Trophoblast cell (in vitro differentiated cells and primary cell): Measurements from ENCODE around the gene CLCN4.

Experiments
- DNase-seq, 2 donors: peaks; one replicate each; pipeline ENCODE4 v3.0.0-alpha.2; 2016
- H2AFZ ChIP-seq: 2 replicates; pipeline ENCODE4 v1.6.1; 2013; ENCODE audit warnings: low read length, moderate library complexity, mild to moderate bottlenecking; ENCODE audit not compliant: insufficient read depth, poor library complexity
- H2AK5ac ChIP-seq: 2 replicates; pipeline ENCODE4 v1.6.1; 2013; ENCODE audit warnings: mild to moderate bottlenecking, low read length
- H2BK120ac ChIP-seq: 2 replicates; pipeline ENCODE4 v1.6.1; 2013; ENCODE audit warnings: low read length, mild to moderate bottlenecking, moderate library complexity; ENCODE audit not compliant: insufficient read depth, poor library complexity
- H2BK12ac ChIP-seq: 2 replicates; pipeline ENCODE4 v1.6.1; 2013; ENCODE audit warnings: mild to moderate bottlenecking, low read length, moderate library complexity
- H2BK5ac ChIP-seq: 2 replicates; pipeline ENCODE4 v1.6.1; 2013; ENCODE audit warnings: low read length, low read depth, moderate library complexity, mild to moderate bottlenecking; ENCODE audit not compliant: poor library complexity
- H3K14ac ChIP-seq: 2 replicates; pipeline ENCODE4 v1.6.1; 2013; ENCODE audit warnings: mild to moderate bottlenecking, low read length
- H3K18ac ChIP-seq: 2 replicates; pipeline ENCODE4 v1.6.1; 2013; ENCODE audit warnings: mild to moderate bottlenecking, low read length
- H3K23ac ChIP-seq: 2 replicates; pipeline ENCODE4 v1.6.1; 2013; ENCODE audit warnings: low read length
- H3K27ac ChIP-seq: 2 replicates; pipeline ENCODE4 v1.5.1; 2013; ENCODE audit warnings: low read depth, mild to moderate bottlenecking, inconsistent platforms, low read length, moderate library complexity
- H3K27me3 ChIP-seq: 2 replicates; pipeline ENCODE4 v1.6.1; 2013; ENCODE audit warnings: inconsistent platforms, mild to moderate bottlenecking, low read length, moderate library complexity; ENCODE audit not compliant: insufficient read depth
- H3K36me3 ChIP-seq, 2 experiments: 1 replicate in 1 of 2; 2 replicates in 1 of 2; pipeline ENCODE4 v1.6.1; 2013; ENCODE audit warnings: low read length in 2 of 2, mild to moderate bottlenecking in 2 of 2, moderate library complexity in 1 of 2; ENCODE audit not compliant: insufficient read depth in 2 of 2, control insufficient read depth in 1 of 2
- H3K4ac ChIP-seq: 2 replicates; pipeline ENCODE4 v1.6.1; 2013; ENCODE audit warnings: low read depth, mild to moderate bottlenecking, low read length, moderate library complexity
- H3K4me1 ChIP-seq, 2 experiments: 1 replicate in 1 of 2; 2 replicates in 1 of 2; pipeline ENCODE4 v1.6.1; 2013; ENCODE audit warnings: low read length in 2 of 2, mild to moderate bottlenecking in 2 of 2, moderate library complexity in 1 of 2; ENCODE audit not compliant: insufficient read depth in 2 of 2, control insufficient read depth in 1 of 2
- H3K4me2 ChIP-seq: 2 replicates; pipeline ENCODE4 v1.6.1; 2013; ENCODE audit warnings: inconsistent platforms, mild to moderate bottlenecking, low read length, moderate library complexity
- H3K4me3 ChIP-seq: 2 replicates; pipeline ENCODE4 v1.5.1; 2013; ENCODE audit warnings: mild to moderate bottlenecking, low read depth, low read length, inconsistent platforms
- H3K79me1 ChIP-seq: one replicate; pipeline ENCODE4 v1.6.1; 2013; ENCODE audit warnings: low read length
- H3K79me2 ChIP-seq: 2 replicates; pipeline ENCODE4 v1.6.1; 2013; ENCODE audit warnings: low read length, mild to moderate bottlenecking; ENCODE audit not compliant: control insufficient read depth, insufficient read depth, poor library complexity
- H3K9ac ChIP-seq: 2 replicates; pipeline ENCODE4 v1.6.1; 2013; ENCODE audit warnings: mild to moderate bottlenecking, low read length
- H3K9me3 ChIP-seq: 2 replicates; pipeline ENCODE4 v1.6.1; 2013; ENCODE audit warnings: low read depth, mild to moderate bottlenecking, control low read depth, inconsistent platforms, low read length; ENCODE audit not compliant: insufficient read depth
- H4K12ac ChIP-seq: 2 replicates; pipeline ENCODE4 v1.6.1; 2013; ENCODE audit warnings: low read depth, mild to moderate bottlenecking, low read length, moderate library complexity
- H4K8ac ChIP-seq: 2 replicates; pipeline ENCODE4 v1.6.1; 2013; ENCODE audit warnings: low read depth, mild to moderate bottlenecking, low read length, moderate library complexity
- H4K91ac ChIP-seq: one replicate; pipeline ENCODE4 v1.6.1; 2013; ENCODE audit warnings: low read depth, mild to moderate bottlenecking, low read length, moderate library complexity
- WGBS: extraction: QIAGEN DNeasy Blood & Tissue Kit; methylation state at CpG from one replicate; pipeline ENCODE4 v1.1.7; 2013; ENCODE audit warnings: missing lambda C conversion rate; ENCODE audit not compliant: insufficient read length, insufficient coverage; ENCODE audit errors: extremely low coverage; 5-methylcytosine and 5-hydroxymethylcytosine counted together

CLCN4 gene

DNA sequence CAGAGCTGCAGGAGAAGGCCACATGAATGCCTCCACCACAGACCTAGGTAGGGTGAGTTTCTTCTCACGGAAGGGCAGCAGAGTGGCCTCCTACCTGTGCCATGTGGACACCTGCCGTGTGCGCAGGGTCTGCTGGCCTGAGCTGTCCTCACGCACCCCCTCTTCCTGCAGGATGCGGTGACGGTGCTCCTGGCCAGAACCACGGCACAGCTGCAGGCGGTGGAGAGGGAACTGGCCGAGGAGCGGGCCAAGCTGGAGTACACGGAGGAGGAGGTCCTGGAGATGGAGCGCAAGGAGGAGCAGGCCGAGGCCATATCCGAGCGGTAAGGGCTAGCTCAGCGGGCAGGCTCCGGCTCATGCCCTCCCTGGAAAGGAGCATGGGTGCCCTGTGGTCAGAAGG is 28.4 kb upstream of the CLCN4 start:
- Histone ChIP-seq H3K18ac (no peak overlapping the region), H3K4ac (no peak overlapping the region), H3K14ac (no peak overlapping the region), H3K4me2 (no peak overlapping the region), H3K9me3 (no peaks in the 10 kb centered on the region), H2BK120ac (no peak overlapping the region), H3K79me2 (peaks cover 1% of the 10 kb centered on the region), H4K12ac (no peak overlapping the region), H3K79me1 (no peaks in the 10 kb centered on the region), H4K8ac (no peak overlapping the region), H3K36me3 (peaks cover 52 to 61% of the 10 kb centered on the region in 2 experiments), H2BK5ac (no peak overlapping the region), H2AFZ (no peak overlapping the region), H3K9ac (no peak overlapping the region), H3K4me3 (no peak overlapping the region), H2BK12ac (no peak overlapping the region), H4K91ac (no peak overlapping the region), H3K23ac (no peak overlapping the region), H3K4me1 (no peaks in the 10 kb centered on the region), H2AK5ac (no peak overlapping the region), H3K27ac (no peak overlapping the region), H3K27me3 (no peaks in the 10 kb centered on the region)
- no peak for DNase-seq
- no CpG with 5 or more reads among the region's 17 CpGs for WGBS

DNA sequence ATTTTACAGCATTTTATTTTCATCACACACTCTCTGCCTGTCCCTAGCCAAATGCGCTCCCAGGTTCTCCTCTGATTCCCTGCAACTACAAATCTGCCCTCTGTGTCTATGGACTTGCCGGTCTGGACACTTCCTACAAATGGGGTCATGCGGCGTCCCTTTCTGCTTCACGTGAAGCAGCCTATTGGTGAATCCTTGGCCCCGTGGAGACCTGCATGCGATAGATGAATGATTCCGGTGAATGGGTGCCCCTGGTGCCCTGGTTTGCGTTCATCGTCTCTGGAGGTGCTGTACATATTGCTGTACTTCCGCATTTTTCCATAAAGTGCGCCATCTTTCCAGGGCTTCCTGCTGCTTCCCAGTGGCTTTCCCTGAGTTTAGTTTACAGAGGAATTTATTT is 27.5 kb upstream of the CLCN4 start:
- no peak overlapping the region for H3K4me3 ChIP-seq
- peaks cover 3% of the 10 kb centered on the region for H3K79me1 ChIP-seq
- H3K36me3 ChIP-seq = peaks cover 54 to 57% of the 10 kb centered on the region in 2 experiments
- H3K27me3 ChIP-seq = no peaks in the 10 kb centered on the region
- no peak overlapping the region for H2BK12ac ChIP-seq
- peaks cover 1% of the 10 kb centered on the region for H3K79me2 ChIP-seq
- H4K8ac ChIP-seq = no peak overlapping the region
- H3K4me2 ChIP-seq = no peak overlapping the region
- H2AK5ac ChIP-seq = no peak overlapping the region
- no peak overlapping the region for H3K9ac ChIP-seq
- no peak overlapping the region for H3K23ac ChIP-seq
- H4K12ac ChIP-seq = no peak overlapping the region
- no peaks in the 10 kb centered on the region for H3K9me3 ChIP-seq
- H2BK5ac ChIP-seq = no peak overlapping the region
- H4K91ac ChIP-seq = no peak overlapping the region
- no CpG with 5 or more reads among the region's 12 CpGs for WGBS
- peaks cover 3% of the 10 kb centered on the region in 2 experiments for H3K4me1 ChIP-seq
- H3K18ac ChIP-seq = no peak overlapping the region
- H3K27ac ChIP-seq = no peak overlapping the region
- H3K14ac ChIP-seq = no peak overlapping the region
- H2AFZ ChIP-seq = no peak overlapping the region
- H2BK120ac ChIP-seq = no peak overlapping the region
- no peak for DNase-seq
- no peak overlapping the region for H3K4ac ChIP-seq

DNA sequence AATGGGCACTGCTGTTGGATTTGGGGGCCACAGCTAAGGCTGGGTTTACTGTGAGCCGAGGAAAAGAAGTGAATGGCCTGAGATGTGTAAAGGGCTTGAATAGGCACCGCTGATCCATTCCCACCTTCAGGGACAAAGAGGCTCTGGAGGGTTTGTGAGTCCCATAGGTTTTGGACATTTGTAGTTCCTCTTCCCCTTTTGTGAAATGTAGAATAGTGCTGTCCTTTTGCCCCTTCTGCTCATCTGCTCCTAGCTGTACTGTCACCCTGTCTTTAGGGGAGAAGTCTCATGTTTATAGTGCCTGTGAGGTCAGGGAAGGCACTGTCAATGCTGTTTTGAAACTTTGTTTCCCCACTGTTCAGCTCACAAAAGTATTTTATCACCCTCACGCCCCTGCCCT is 26.4 kb upstream of the CLCN4 start:
- Histone ChIP-seq H2AK5ac (no peak overlapping the region), H3K27ac (no peak overlapping the region), H4K91ac (no peak overlapping the region), H3K4ac (no peak overlapping the region), H3K27me3 (no peaks in the 10 kb centered on the region), H2BK5ac (no peak overlapping the region), H3K79me1 (peaks cover 3% of the 10 kb centered on the region), H2BK12ac (no peak overlapping the region), H3K23ac (no peak overlapping the region), H4K8ac (no peak overlapping the region), H3K4me2 (no peak overlapping the region), H3K14ac (no peak overlapping the region), H3K4me1 (peaks cover 3 to 5% of the 10 kb centered on the region in 2 experiments), H2BK120ac (no peak overlapping the region), H3K9me3 (no peaks in the 10 kb centered on the region), H3K79me2 (peaks cover 1% of the 10 kb centered on the region), H3K18ac (no peak overlapping the region), H2AFZ (no peak overlapping the region), H4K12ac (no peak overlapping the region), H3K36me3 (peaks cover 48 to 52% of the 10 kb centered on the region in 2 experiments), H3K9ac (no peak overlapping the region), H3K4me3 (no peak overlapping the region)
- DNase-seq = no peak
- no CpG with 5 or more reads among the region's 3 CpGs for WGBS

DNA sequence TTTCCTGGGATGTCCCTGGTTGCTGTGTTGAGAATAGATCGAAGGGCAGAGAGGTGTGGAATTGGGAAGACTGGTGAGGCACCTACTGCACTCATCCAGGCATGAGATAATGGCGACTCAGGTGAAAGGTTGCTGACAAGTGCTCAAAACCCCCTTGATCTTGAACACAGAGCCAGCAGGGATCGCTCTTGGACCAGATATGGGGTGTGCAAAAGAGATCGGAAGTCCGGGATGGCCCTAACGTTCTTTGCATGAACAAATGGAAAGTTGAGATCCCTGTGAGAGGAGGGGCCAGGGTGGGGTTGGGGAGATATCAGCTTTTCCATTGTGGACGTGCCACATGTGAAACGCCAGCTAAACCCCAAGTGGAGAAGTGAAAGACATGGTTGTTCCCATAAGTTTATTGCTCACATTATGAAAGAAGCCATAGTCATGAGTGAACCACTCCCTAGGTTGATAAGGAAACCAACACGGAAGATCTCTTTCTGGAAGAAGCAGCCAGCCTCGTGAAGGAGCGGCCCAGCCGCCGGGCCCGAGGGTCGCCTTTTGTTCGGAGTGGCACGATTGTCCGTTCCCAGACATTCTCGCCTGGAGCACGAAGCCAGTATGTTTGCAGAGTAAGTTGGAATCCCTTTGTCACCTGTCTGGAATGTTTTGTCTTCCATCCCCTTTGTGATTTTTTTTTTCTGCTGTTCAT is 22.6 kb upstream of the CLCN4 start:
- Histone ChIP-seq H3K27ac (peak overlapping the region; percentile 27), H3K4ac (no peak overlapping the region), H3K23ac (no peak overlapping the region), H4K8ac (no peak overlapping the region), H2AFZ (no peak overlapping the region), H3K27me3 (no peaks in the 10 kb centered on the region), H4K12ac (no peak overlapping the region), H3K9ac (no peak overlapping the region), H3K79me1 (peaks cover 3% of the 10 kb centered on the region), H2AK5ac (no peak overlapping the region), H3K4me3 (no peak overlapping the region), H3K18ac (no peak overlapping the region), H3K4me2 (no peak overlapping the region), H3K36me3 (peaks cover 40 to 41% of the 10 kb centered on the region in 2 experiments), H4K91ac (peak overlapping the region; percentile 43), H3K79me2 (peaks cover 1% of the 10 kb centered on the region), H2BK5ac (peak overlapping the region; percentile 44), H3K4me1 (peaks cover 3 to 5% of the 10 kb centered on the region in 2 experiments), H2BK12ac (no peak overlapping the region), H3K9me3 (no peaks in the 10 kb centered on the region), H3K14ac (no peak overlapping the region), H2BK120ac (peak overlapping the region; percentile 28)
- peak; percentile 42 to 47 for DNase-seq
- WGBS = no CpG with 5 or more reads among the region's 20 CpGs
